Middle frontal gyrus (tissue), 1 donor: ENCODE measurements around the gene FAM151A.
"Not testable (repeated sequence)": the region's sequence is repeated elsewhere in the genome, so short reads cannot be mapped to it uniquely, and the experiment has no call there.

Experiments used
- DNase-seq: peaks from one replicate; pipeline ENCODE4 v3.0.0-alpha.2; 2015; ENCODE audit warnings: low spot score; ENCODE audit errors: extremely low spot score

FAM151A gene

DNA sequence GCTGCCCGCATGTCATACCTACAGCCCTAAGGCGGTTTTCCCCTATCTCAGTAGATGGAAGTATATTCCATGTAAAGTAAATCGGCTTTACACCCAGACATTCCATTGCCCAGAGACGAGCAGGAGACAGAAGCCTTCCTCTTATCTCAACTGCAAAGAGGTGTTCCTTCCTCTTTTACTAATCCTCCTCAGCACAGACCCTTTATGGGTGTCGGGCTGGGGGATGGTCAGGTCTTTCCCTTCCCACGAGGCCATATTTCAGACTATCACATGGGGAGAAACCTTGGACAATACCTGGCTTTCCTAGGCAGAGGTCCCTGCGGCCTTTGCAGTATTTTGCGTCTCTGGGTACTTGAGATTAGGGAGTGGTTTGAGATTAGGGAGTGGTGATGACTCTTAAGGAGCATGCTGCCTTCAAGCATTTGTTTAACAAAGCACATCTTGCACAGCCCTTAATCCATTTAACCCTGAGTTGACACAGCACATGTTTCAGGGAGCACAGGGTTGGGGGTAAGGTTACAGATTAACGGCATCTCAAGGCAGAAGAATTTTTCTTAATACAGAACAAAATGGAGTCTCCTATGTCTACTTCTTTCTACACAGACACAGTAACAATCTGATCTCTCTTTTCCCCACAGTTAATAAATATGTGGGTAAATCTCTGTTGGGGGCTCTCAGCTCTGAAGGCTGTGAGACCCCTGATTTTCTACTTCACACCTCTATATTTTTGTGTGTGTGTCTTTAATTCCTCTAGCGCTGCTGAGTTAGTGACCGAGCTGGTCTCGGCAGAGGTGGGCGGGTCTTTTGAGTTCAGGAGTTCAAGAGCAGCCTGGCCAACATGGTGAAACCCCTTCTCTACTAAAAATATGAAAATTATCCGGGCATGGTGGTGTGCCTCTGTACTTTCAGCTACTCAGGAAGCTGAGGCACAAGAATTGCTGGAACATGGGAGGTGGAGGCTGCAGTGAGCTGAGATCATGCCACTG lies 13.4 kb upstream of the FAM151A start:
- DNase-seq: not testable (repeated sequence)

- not testable (repeated sequence) for DNase-seq
Measured at GRCh38 chr1:54635804-54636203, 12.5 kb upstream of the FAM151A start.

GRCh38 chr1:54627196-54627595 lies 3.9 kb upstream of the FAM151A start:
- no peak for DNase-seq

- DNase-seq: no peak
Measured at GRCh38 chr1:54624466-54625464, 1.4 kb upstream of the FAM151A start.

GRCh38 chr1:54619749-54620148 lies 3.6 kb downstream of the FAM151A start:
- DNase-seq: no peak

- DNase-seq: no peak
Measured at GRCh38 chr1:54615531-54616279, 7.6 kb downstream of the FAM151A start.

DNA sequence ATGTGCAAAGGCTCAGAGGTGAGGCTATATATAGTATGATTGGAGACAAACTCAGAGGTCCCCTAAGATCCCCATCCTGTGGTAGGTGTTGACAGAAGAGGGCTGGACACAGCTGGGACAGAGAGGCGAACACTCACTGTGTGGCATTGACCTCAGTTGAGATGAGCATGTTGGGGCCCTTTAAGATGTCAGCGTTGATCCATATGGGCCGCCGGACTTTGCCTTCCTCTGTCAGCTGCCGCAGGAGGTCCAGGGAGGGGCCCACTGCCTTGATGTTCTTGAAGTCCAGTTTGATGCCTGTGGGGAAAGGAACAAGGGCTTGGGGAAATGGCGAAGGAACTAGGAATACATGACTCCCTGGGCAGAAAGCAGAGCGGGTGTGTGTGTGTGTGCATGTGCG lies 8.8 kb downstream of the FAM151A start:
- DNase-seq: no peak

GRCh38 chr1:54614024-54614423 lies 9.3 kb downstream of the FAM151A start:
- no peak for DNase-seq

GRCh38 chr1:54611621-54612020 lies 11.7 kb downstream of the FAM151A start:
- no peak for DNase-seq

GRCh38 chr1:54610601-54611580 lies 12.4 kb downstream of the FAM151A start:
- DNase-seq: no peak

GRCh38 chr1:54610048-54610447 lies 13.3 kb downstream of the FAM151A start:
- DNase-seq: no peak

DNA sequence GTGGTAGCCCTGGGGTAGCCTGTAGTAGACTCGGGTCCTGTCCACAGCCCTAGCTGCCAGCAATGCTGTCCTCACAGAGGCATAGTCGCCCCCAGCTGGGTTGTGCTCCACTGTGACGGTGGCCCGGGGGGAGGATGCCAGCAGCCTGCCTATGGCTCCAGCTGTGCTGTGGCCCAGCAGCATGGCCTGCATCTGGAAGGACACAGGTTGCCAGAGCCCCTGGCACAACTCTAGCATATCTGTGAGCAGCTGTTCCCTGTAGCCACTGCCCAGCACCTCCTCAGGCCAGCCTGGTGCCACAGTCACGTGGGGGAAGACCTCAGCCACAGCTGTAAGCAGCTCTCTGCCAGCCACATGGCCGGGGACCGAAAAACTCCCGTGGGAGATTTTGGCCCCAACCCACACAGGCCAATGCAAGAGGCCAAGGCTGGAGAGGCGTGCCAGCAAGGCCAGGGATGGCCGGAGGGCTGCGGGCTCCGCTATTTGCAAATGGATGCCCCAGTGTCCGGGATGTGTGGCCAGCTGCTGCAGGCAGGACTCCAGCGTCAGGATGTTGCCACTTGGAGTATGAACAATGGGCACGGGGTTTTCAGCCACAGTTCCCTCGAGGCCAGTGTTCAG lies 13.9 kb downstream of the FAM151A start:
- DNase-seq: no peak

DNA sequence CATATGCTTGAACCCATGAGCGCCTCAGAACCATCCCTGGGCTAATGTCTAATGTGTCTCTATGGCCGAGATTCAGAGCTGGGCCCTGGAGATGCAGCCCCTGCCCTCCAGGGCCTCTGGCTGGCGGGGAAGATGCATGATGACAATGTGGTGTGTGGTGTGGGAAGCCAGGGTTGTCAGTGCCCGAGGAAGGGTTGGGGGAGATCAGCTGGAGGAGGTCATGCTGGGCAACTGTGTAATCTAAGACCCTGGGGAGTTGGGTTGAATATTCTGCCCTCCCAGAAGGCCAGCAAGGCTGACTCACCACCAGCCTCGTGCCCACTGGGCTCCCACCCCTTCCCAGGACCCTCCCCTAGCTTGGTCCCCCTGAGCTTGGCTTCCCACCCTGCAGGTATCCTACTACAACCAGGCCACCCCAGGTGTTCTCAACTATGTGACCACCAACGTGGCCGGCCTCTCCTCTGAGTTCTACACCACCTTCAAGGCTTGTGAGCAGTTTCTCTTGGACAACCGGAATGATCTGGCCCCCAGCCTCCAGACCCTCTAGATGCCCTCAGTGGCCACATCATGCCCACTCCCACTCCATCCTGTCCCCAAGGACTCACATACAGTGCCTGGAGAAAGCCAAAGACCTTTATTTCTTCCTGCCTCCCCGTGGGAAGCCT lies 14.6 kb downstream of the FAM151A start:
- DNase-seq: no peak

DNA sequence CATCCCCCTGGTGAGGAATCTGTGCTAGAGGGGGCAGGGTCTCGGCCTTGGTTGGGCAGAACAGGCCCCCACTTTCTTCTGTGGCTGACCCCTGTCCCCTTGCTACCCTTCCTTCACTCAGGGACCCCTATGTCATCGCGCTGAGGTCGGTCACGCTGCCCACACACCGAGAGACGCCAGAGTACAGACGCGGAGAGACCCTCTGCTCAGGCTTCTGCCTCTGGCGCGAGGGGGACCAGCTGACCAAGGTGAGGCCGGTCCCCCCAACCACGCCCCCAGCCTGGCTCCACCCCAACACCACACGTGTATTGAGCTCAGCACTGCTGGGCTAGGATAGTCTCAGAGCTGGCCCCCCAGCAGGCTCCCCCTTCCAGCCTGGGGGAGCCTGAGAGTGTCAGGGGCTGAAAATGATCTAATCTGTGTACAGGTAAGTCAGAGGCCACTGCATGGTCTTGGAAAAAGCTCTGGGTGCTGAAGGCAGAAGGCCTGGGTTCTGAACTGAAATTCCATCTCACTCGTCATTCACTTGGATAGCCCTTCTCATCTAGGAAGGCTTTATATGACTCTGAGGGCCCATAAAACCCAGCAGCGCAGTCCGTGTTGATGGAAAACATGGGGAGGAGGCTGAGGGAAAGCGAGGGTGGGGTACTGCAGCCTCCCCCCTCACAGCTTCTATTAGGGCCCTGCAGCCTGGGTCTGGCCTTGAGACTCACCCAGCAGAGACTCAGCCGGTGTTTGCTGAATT lies 15.3 kb downstream of the FAM151A start:
- DNase-seq: no peak

- DNase-seq: no peak
Measured at GRCh38 chr1:54606990-54607325, 16.4 kb downstream of the FAM151A start.

DNA sequence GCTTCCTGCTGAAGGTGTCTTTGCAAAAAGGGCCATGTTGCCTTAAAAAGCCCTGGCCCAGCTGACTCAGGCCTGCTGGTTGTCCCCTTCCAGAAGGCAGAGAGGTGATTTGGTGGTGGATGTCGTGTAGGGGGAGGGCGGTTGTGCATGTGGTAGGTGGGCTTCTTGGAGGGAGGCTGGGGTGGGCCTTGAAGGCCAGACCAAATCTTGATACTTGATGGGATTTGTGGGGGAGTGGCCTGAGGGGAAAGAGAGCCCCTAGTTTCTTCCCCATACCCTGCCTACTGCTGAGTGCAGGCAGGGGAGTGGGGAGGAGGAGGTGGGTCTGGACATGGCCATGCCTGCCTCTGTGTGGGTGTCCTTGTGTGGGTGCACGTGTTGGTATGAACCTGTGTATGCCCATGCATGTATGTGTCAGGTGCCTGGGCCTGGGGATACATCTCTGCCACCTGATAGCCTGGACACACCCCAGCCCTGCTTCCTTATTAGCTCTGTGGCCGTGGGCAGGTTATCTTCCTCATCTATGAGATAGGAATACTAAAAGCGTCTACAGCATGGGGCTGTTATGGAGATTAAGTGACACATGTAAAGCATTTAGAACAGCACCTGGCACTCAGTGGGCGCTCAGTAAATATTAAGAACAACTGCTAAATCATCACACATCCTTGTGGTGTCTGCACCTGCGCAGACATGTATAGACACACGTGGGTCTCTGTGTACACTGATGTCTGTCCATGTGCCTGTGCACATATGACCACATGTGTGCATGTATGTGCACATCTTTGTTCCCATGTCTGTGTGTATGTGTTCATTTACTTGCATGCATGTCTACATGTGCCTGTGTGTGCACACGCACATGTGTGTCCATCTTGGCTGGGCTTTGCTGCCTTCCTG lies 17.0 kb downstream of the FAM151A start:
- no peak for DNase-seq
